Ureter (tissue), 1 donor: ENCODE data around the gene COL4A1. TPM values are rescaled to one million over a fixed set of nuclear protein-coding genes. Genes with fewer than 3 reads are reported as not detected.
"Not testable (repeated sequence)": the region's sequence is repeated elsewhere in the genome, so short reads cannot be mapped to it uniquely, and the experiment has no call there.

Experiments
- DNase-seq: peaks from one replicate; pipeline ENCODE4 v3.0.0-alpha.2; 2020; ENCODE audit warnings: low spot score
- total RNA-seq: library from RNA; stranded (reverse); gene quantifications from one replicate; pipeline ENCODE4 v1.2.4, GENCODE V29; 2023
- donor health status: DM: yes; HTN: yes; CAD: no.

COL4A1 gene
- total RNA-seq, 1 donor from 2014 or later = 144 TPM

- no peak for DNase-seq
Observed at GRCh38 chr13:110323172-110323891, 16.4 kb upstream of the COL4A1 start.

- DNase-seq = no peak
Observed at GRCh38 chr13:110322828-110323171, 15.8 kb upstream of the COL4A1 start.

- no peak for DNase-seq
Observed at GRCh38 chr13:110322126-110322827, 15.3 kb upstream of the COL4A1 start.

- not testable (repeated sequence) for DNase-seq
Observed at GRCh38 chr13:110321573-110321972, 14.6 kb upstream of the COL4A1 start.

GRCh38 chr13:110320645-110321044 is 13.7 kb upstream of the COL4A1 start:
- DNase-seq = no peak

GRCh38 chr13:110319774-110320509 is 13.0 kb upstream of the COL4A1 start:
- no peak for DNase-seq

- DNase-seq = no peak
Observed at GRCh38 chr13:110319397-110319773, 12.4 kb upstream of the COL4A1 start.

- DNase-seq = no peak
Observed at GRCh38 chr13:110318920-110319319, 12.0 kb upstream of the COL4A1 start.

GRCh38 chr13:110317496-110318195 is 10.7 kb upstream of the COL4A1 start:
- no peak for DNase-seq

- DNase-seq = no peak
Observed at GRCh38 chr13:110317093-110317492, 10.1 kb upstream of the COL4A1 start.

GRCh38 chr13:110316196-110316595 is 9.2 kb upstream of the COL4A1 start:
- no peak for DNase-seq

- no peak for DNase-seq
Observed at GRCh38 chr13:110314516-110315245, 7.7 kb upstream of the COL4A1 start.

- not testable (repeated sequence) for DNase-seq
Observed at GRCh38 chr13:110313733-110314132, 6.8 kb upstream of the COL4A1 start.

- not testable (repeated sequence) for DNase-seq
Observed at GRCh38 chr13:110313261-110313660, 6.3 kb upstream of the COL4A1 start.

GRCh38 chr13:110312339-110313031 is 5.5 kb upstream of the COL4A1 start:
- no peak for DNase-seq

GRCh38 chr13:110311443-110312338 is 4.7 kb upstream of the COL4A1 start:
- no peak for DNase-seq

- DNase-seq = no peak
Observed at GRCh38 chr13:110310541-110311442, 3.8 kb upstream of the COL4A1 start.

GRCh38 chr13:110309661-110310524 is 2.9 kb upstream of the COL4A1 start:
- no peak for DNase-seq
